ENCODE measurements around the gene MXD1.
A peak's percentile ranks its signal among the peaks of the same experiment; 100 is the strongest.

The MXD1 gene

DNA sequence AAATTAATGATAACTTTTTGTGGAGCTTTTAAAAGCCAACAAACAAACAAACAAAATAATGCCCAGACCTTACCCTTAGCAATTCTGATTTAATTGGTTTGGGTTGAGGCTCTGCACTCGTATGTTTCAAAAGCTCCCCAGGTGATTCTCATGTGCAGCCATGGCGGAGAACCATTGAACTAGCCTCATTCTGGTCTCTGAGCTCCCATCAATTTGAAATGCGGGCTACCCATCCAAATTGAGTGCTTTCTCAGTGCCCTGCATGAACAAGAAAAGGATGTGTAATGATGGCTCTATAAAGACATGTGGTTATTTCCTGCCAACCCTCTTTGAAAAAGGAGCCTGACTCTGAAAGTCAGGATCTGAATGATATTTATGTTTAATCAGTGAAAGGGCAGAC, 8.2 kb downstream of the MXD1 start:
- TF ChIP-seq, protein P1, sequence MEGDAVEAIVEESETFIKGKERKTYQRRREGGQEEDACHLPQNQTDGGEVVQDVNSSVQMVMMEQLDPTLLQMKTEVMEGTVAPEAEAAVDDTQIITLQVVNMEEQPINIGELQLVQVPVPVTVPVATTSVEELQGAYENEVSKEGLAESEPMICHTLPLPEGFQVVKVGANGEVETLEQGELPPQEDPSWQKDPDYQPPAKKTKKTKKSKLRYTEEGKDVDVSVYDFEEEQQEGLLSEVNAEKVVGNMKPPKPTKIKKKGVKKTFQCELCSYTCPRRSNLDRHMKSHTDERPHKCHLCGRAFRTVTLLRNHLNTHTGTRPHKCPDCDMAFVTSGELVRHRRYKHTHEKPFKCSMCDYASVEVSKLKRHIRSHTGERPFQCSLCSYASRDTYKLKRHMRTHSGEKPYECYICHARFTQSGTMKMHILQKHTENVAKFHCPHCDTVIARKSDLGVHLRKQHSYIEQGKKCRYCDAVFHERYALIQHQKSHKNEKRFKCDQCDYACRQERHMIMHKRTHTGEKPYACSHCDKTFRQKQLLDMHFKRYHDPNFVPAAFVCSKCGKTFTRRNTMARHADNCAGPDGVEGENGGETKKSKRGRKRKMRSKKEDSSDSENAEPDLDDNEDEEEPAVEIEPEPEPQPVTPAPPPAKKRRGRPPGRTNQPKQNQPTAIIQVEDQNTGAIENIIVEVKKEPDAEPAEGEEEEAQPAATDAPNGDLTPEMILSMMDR (IDR thresholded peaks at IDR 0.05; ENCODE audit: low read depth, low read length), result no peak

DNA sequence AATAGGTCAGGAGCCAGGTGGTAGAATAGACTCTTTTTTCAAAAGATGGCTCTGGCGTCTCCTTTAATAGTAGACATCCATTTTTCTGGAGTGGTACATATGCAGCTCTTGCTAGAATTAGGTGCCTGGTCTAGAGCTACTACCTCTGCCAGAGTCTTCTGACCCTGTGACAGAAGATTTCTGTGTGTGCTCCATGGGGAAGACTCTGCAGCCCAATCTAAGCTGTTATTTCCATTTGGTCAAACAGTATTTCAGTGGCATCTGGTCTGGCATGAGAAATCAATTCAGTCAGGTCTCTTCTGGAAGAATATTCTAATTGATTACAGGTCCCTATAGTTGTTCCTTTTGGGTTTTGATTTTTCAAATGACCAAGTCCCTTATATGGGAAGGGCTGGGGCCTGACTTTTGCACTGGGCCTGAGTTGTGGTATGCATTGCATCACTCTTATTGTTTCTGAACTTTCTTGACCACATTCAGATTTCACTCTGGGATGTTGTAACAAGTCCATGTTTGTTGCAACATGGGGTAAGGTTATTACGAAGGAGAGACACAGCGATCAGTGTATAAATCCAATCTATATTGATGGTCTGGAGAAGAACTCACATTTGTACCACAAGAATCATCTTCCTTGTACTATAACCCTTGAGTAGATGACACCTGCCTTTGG, 12.1 kb downstream of the MXD1 start:
- H3K4me3 ChIP-seq (ENCODE audit: low read depth, low read length), result no peak overlapping the region
- TF ChIP-seq, protein P1 (IDR thresholded peaks at IDR 0.05; ENCODE audit: low read depth, low read length), result no peak

More for the DNA sequence above, 8.2 kb downstream of the MXD1 start:
- H3K4me3 ChIP-seq (ENCODE audit: low read depth, low read length), result no peak overlapping the region

DNA sequence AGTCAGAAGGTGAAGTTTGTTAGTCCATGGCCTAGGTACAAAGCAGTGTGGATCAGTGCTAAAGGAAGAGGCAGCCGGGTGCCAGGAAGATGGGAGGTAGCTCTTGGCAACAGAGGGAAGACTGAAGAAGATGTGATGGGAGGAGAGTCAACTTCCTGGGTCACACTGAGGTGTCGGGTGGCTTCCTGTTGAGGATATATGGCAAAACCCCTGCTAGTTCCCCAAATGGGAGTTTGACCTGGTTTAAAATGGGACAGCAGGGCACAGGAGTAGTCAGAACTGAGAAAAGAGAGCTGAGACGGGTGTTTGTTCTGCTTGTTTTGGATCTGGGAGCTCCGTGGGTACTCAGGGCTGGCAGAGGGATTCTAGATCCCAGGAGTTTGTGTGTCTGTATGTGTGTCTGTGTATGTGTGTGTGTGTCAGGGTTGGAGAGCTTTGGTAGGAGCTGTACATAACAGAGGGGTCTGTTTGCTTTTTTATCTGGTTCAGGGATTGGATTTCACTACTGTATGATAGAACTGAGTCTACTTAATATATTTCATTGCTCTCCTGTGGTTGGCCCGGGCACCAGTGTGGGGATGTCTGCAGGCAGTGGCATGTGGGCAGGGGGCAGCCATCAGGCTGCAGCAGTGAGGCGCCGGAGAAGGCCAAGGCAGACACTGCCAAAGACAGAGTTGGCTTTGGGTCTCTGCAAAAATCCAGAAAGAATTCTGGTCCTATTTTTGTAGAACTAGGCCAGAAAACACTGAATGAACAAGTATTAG, 17.1 kb downstream of the MXD1 start:
- TF ChIP-seq, protein P1 (IDR thresholded peaks at IDR 0.05; ENCODE audit: low read depth, low read length), result no peak

DNA sequence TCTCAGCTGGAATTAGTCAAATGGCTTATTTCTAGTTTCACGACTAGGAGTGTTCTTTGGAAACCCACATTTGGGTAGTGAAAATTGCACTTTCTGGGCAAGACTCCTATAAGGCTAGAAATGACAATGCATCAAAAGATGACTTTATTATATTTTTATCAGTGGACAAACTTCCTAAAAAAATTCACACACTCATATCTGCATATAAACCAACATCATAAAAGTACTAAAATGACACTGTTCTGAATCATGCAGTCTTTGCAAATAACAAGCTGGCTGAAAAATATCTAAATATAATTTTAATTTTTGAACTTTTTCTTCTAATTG, 17.6 kb downstream of the MXD1 start:
- TF ChIP-seq, protein P1 (IDR thresholded peaks at IDR 0.05; ENCODE audit: low read depth, low read length), result no peak
- H3K4me3 ChIP-seq (ENCODE audit: low read depth, low read length), result no peak overlapping the region

More for the DNA sequence above, 17.1 kb downstream of the MXD1 start:
- no peak overlapping the region for H3K4me3 ChIP-seq (ENCODE audit: low read depth, low read length)

DNA sequence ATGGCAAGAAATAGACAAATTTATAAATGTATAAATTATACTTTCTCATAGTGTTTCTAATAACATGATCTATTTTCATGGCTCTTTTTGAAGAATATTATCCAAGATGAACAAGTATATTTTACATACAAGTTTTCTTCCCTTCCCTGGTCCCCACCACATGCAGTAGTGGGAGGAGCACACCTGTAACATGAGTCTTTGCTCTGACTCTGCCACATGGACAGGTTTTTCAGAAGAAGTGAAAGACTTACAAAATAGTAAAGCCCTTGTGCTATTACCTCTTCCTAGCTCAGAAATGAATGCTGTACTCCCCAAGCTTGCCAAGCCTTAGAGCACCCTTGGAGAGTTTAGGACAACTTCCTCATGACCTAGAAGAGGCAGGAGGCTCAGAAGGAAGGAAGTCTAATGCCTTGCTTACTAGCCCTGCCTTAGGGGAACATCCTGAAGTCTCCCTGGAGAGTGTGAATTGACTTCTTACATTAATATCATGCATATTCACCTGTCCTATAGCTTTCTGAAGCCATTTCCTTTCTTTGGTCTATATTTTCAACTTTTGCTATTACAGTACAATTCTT, 18.4 kb downstream of the MXD1 start:
- H3K4me3 ChIP-seq (ENCODE audit: low read depth, low read length), result no peak overlapping the region
- TF ChIP-seq, protein P1 (IDR thresholded peaks at IDR 0.05; ENCODE audit: low read depth, low read length), result no peak

DNA sequence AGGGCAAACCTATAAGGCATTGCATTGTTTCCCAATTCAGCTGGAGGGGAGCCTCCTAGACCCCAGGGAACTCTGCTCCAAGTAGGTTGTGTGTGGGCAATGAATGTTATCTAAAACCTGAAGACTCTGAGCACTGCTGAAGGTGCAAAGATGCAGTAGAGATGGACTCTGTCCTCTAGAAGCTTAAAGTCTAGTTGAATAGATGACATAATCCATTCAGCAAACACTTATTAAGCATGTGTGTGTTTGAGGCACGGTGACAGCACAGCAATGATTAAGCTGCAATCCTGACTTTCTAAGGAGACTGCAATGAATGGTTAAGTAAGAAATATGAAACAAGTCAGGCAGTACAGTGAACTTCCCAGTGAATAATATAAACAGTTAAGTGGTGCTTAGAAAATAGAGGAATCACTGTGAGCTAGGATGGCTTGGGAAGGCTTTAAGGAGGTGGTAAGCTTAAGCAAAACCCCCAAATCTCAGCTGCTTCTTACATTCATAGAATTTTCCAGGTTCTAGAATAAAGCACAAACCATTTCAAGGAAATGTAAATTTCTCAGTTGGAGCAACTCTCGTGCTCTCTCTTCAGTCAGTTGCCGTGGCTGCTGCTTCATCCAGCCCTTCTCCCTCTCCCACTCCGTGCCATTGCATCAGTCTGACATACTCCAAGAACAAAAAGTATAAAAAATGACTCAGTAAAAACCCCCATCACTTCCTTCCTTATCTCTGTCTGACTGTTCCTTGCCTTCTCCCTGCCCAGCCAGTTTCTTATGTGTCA, 19.1 kb downstream of the MXD1 start:
- TF ChIP-seq, protein P1 (IDR thresholded peaks at IDR 0.05; ENCODE audit: low read depth, low read length), result no peak
- peak overlapping the region; percentile 29 for H3K4me3 ChIP-seq (ENCODE audit: low read depth, low read length)

All from WI38 (cell line).